GM19351 (cell line): ENCODE results near the gene STRADA.

Source experiments
- ATAC-seq: cut with Tn5 transposase; IDR thresholded peaks from one replicate; pipeline ENCODE4 v1.9.1; 2021; ENCODE audit warnings: mild to moderate bottlenecking, moderate library complexity; ENCODE audit not compliant: unreplicated experiment

The STRADA gene

DNA sequence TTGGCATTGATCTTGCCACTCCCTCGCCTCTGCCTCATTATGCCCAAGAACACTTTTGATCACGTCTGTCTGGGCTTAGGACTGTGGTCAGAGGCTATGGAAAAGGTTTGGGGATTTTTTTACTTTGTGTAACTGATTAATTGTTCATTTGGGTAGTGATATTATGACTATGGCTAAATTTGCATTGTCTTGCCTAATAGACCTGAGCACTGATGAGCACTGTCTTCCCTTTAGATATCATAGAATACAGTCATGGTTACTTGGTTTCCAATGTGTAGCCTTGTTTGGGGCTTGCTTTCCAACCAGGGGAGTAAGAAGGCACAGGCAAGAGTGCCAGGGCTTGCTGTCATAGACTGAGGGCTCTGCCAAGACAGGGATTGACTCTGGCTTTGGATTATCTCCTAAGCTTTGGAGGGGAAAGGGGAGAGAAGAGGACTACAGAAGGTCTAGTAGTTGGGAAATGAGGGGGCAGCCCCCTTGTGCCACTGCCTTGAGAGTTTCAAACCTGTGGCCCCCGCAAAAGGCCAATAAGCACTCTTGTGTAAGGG lies 55.4 kb downstream of the STRADA start:
- no peak for ATAC-seq

DNA sequence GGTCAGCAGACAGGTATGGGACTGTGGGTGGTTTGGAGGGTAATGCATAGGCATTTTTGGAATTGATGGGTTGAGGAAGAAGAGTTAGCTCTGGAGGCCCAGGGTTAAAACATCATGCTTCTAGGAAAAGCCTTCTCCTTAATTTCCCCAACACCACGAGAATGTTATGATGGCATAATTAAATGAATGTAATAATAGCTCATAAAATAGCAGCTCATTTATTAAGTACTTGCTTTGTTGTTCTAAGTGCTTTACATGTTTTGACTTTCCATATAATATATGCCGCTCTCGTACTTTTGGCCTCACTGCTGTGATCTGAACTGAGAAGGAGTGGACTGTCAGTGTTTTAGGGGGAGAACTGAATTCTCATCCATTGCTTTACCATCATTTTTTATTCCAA lies 56.0 kb downstream of the STRADA start:
- ATAC-seq: no peak

DNA sequence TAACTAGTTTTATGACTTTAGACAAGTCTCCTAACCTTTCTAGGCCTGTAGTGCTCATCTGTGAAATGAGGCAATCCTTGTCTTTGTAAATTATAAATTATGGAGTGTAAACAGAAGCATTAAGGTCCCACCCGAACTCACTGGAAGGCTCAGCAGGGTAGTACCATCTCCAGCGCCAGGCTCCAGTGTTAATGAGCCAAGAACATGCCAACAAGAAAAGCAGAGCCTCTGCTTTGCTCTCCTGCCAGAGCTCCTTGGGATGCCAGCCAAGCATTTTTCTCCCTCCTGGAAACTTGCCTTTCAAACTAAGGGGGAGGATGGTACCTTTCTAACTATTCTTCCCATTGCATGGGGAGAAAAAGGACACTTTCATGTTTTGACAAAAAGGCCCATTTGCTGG lies 56.6 kb downstream of the STRADA start:
- no peak for ATAC-seq

DNA sequence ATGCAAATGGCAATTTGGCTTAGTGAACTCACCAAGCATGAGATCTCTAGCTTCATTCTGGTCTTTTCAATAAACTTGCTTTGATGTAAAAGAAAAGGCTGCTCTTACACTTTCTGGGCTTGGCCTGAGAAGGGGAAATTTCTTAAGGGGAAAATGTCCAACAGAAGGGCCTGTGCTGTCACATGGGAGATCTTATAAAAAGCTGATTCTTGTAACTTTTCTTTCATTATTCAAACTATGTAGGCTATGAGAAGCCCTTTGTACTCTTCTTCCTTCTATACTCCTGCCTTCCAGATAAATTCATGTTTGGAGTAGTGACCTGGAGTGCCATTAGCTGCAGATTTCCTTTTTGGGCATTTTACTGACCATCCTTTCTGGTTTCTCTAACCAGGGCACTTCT lies 58.6 kb downstream of the STRADA start:
- no peak for ATAC-seq

DNA sequence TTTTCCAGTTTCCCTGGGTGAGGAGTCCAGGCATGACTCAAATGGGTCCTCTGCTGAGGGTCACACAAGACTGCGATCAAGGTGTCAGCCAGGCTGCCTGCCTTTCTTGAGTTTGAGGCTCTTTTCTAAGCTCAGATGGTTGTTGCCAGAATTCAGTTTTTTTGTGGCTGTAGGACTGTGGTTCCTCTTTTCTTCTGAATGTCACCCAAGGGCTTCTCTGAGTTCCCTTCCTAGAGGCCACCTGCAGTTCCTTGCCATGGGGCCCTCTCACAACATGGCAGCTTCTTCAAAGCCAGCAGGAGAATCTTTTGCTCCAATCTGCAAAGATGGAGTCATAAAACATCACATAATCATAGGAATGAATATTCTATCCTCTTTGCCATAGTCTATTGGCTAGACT lies 59.2 kb downstream of the STRADA start:
- ATAC-seq: no peak

DNA sequence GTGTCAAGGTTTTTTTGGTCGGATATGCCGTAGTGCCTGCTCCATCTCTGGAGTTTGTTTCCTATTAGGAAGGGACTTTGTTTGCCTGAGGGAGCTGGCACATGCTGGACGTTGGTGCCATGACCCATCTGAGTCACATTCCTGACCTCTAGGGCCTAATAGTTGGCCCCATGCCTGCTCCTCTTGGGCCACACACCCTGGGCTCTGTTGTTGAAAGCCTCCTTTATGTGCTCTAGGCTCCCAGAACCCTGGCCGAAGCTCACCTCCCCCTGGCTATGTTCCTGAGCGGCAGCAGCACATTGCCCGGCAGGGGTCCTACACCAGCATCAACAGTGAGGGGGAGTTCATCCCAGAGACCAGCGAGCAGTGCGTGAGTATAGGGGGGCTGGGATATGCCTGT lies 60.1 kb downstream of the STRADA start:
- ATAC-seq: no peak

DNA sequence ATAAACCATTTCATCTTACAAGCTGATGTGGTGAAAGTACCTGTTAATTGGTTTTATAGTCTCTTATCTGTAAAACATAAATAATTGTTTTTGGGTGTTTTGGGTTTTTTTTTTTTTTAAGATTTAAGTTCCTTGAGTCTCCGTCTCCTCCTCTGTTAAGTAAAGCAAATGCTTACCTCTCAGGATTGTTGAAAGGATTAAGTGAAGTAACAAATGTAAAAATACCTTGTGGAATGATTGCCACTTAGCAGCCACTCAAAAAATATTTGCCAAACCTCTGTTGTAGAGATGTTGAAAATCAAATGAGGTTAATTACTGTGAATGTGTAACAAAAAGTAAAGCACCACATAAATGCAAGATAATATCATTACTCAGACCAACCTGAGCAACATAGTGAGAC lies 60.9 kb downstream of the STRADA start:
- no peak for ATAC-seq

DNA sequence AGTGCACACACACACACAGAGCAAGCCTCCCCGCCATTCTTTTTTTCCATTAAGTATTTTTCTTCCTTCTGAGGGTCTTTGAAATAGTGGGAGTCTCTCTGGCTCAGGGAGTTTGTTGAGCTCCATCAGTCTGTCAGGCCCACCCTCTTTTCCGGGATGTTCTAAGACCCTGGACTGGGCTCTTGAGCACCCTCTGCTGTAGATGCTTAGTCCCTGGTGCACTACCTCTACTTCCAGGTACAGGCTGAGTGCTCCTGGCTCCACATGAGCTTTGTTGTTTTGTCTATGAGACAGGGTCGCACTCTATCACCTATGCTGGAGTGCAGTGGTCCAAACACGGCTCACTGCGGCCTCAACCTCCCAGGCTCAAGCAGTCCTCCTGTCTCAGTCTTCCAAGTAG lies 62.4 kb downstream of the STRADA start:
- no peak for ATAC-seq

DNA sequence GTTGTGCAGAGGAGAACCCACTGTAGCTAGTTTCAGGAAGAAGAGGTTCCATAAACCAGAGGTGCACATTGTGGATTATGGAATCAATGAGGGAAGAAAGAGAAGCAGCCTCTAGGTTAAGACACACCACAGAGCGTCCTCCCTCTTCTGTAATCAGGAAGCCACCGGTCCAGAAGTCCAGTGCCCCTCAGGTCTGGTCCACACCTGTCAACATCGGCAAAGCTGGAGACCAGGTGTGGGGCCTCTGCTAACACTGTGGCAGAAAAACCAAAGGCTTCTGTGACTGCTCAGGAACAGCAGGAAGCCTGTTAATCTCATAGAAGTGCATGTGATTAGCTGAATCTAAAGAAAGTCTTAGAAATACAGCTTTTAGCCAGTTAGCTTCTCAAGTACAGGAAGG lies 65.0 kb downstream of the STRADA start:
- ATAC-seq: no peak

DNA sequence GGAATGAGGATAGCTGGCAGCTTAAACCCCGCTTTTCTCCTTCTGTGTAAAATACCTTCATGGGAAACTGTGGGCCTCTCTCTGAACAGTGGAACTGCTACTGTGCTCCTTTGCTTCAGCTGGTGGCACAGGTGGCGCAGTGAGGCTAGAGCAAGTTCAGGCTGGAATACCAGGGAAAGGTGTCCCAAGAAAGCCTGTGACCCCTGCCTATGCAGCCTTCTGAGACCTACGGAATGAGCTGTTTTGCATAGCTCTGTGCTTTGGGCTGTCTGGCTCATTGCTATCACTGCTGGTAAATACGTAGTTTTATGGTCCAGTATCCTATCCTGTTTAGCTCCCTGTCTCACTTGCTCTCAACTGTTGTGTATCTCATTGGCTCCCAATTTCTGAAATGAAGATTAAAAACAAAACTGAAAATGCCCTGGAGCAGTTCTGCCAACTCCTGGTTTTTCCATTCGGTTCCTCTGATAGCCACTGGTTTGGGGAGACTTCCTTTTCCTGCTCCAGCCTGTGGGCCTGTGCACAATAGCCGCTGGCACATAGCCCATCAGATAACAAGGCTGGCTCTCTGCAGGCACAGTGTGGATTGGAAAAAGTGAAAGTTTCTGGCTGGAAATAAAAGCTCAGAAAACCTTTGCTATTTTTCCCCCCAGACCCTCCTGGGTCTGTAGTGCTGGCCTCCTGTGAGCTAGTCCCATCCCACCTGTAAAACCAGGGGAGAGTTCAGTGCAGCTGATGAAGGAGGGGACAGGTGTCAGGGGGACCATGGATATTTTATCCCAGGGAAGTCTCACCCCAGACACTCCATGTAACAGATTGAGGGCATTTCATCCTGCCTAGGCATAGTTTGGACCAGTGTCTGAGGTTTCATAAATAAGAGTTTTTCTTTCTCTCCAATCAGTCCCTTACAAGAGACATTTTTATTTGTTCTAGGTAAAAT lies 65.7 kb downstream of the STRADA start:
- no peak for ATAC-seq

DNA sequence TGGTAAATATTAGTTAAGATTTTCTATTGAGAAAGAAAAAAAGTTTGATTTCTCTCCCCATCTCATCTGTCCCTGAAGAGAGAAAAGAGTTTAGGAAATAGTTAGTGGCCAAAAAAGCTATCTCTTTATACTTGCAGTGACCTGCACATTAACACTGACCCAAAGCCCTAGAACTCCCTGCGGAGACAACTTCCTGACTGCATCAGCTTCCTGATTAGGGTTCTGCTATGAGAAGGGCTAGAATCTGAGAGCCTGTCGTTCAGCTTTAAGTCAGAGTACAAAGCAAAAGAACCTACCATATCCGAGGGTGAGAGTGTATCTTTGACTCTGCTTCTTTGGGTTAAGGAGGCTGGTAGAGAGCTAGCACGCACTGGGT lies 66.4 kb downstream of the STRADA start:
- no peak for ATAC-seq

DNA sequence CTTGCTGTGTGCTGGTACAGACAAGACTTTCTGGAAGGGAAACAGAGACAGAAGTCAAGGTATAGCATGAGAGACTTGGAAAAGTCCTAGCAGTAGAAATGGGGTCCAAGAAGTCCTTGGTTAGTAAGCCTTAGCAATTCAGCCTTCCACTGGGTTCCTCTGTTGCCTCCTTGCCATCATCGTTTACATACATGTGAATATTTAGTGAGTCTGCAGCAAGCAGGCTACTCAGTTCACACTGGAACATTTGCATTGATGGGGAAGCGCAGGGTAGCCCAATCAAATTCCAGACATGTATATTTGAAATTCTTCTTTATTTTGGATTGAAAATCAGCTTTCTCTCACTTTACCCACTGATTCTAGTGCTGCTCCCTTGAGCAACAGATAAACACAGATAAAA lies 68.7 kb downstream of the STRADA start:
- no peak for ATAC-seq

DNA sequence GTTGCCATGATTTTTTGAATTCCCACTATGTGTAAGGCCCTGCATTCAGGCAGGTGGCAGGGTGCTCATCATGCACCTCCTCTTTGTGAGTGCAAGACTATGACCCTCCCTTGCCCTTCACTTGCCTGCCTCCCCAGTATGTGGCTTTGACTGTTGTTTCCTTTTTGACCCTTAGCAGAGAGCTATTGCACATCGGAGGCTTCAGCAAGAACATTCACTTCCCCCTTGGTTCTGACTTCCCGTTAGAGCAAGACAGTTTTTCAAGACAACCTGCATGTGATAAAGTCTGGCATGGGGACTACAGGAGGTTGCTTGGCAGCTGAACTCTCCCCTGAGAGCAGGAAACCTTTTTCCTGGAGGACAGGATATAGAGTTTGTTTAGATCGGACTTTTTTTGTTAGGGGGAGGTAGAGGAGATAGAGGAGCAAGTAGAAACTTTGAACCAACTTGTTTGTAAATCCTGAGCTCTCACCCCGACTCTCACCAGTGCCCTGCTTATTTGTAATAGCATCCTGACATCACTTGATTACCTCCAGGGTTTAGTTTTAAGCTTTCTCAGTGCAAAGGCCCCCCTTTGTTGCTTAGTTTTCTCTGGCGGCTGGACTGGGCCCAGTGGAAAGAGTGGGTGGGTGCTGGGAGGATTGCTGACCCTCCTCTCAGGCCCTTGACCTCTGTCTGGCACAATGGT lies 75.9 kb downstream of the STRADA start:
- no peak for ATAC-seq

DNA sequence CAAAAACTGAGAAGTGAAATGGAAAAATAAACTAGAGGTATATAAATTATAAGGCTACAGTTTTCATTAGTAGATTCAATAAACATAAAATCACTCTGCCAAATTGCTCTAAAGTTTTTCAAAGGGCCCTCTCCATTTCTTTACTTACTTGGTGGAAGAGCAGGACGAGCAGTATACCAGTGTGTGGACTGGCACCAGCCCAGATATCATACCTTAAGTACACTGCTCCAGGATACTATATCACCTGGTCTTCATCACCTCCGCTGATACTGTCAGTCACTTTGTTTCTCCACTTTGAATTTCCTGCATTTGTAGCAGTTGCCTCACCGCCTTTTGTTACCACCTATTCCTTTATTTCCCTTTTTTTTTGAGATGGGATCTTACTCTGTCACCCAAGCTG lies 81.7 kb downstream of the STRADA start:
- no peak for ATAC-seq

DNA sequence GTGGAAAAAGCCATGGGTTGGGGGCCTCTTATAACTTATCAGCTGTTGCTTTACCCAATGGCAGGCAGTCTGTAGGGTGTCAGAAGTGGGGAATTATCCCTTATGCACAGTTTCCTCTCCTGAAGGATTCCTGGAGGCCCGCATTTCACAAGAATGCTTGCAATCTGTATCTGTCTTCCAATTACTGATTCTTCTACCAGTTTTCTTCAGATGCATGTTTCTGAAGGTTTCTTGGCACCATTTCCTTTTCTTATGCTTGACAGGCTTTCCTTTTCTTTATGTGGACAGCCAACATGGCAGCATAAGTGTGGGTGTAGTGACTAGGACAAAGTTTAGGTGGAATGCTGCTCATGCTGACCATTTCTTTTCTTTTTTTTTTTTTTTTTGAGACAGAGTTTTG lies 83.2 kb downstream of the STRADA start:
- ATAC-seq: no peak

DNA sequence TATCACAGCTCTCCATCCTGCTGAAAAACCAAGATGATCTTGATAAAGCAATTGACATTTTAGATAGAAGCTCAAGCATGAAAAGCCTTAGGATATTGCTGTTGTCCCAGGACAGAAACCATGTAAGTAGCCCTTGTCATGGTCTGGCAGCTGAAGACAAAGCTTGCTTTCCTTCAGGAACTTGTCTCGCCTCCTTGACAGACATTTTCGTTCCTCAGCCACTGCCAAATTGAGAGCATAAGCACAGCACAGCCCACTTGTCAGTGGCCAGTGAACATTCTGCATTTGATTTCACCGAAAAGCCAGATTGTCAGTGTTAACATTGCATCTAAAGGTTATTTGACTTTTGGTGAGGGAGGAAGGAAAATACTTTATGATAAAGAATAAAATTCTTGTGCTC lies 83.8 kb downstream of the STRADA start:
- ATAC-seq: no peak

DNA sequence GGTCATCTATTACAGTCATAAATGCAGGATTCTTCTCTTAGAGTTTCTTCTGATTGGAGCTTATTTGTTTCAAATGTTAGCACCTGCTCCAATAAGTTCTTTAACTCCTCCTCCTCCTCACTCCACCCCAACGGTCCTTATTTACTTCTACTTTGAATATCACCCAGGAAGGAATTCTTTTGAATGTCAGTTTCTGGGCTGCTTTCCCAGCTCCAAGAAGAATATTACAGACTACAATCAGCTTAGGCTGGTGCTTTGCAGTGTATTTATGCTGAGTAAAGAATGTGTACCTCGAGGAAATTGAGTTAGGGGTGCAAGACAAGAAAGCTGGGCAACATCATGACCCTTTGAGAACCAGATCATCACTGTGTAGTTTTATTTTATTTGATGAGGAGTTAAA lies 88.5 kb downstream of the STRADA start:
- ATAC-seq: no peak
